Ammon's horn (tissue), 1 donor: ENCODE data around the gene WTIP.
"Not testable (repeated sequence)": the region's sequence is repeated elsewhere in the genome, so short reads cannot be mapped to it uniquely, and the experiment has no call there.

Experiments
- DNase-seq: peaks from one replicate; pipeline ENCODE4 v3.0.0-alpha.2; 2016; ENCODE audit warnings: low spot score

WTIP gene

GRCh38 chr19:34504273-34504808 lies 22.8 kb downstream of the WTIP start:
- no peak for DNase-seq

GRCh38 chr19:34504809-34505291 lies 23.3 kb downstream of the WTIP start:
- DNase-seq, result no peak

GRCh38 chr19:34505321-34506025 lies 23.9 kb downstream of the WTIP start:
- DNase-seq, result no peak

- DNase-seq, result no peak
These were observed 24.4 kb downstream of the WTIP start for GRCh38 chr19:34506026-34506370.

GRCh38 chr19:34507414-34508067 lies 26.0 kb downstream of the WTIP start:
- no peak for DNase-seq

GRCh38 chr19:34508540-34508939 lies 27.0 kb downstream of the WTIP start:
- no peak for DNase-seq

- DNase-seq, result not testable (repeated sequence)
These were observed 29.3 kb downstream of the WTIP start for GRCh38 chr19:34510904-34511303.

GRCh38 chr19:34512254-34512822 lies 30.8 kb downstream of the WTIP start:
- no peak for DNase-seq

- DNase-seq, result no peak
These were observed 32.2 kb downstream of the WTIP start for GRCh38 chr19:34513767-34514166.

- no peak for DNase-seq
These were observed 38.0 kb downstream of the WTIP start for GRCh38 chr19:34519602-34520001.

GRCh38 chr19:34523408-34523807 lies 41.9 kb downstream of the WTIP start:
- no peak for DNase-seq

GRCh38 chr19:34525001-34525400 lies 43.4 kb downstream of the WTIP start:
- no peak for DNase-seq

- DNase-seq, result no peak
These were observed 52.6 kb downstream of the WTIP start for GRCh38 chr19:34534206-34534605.

- no peak for DNase-seq
These were observed 57.8 kb downstream of the WTIP start for GRCh38 chr19:34539396-34539795.

GRCh38 chr19:34540811-34541557 lies 59.4 kb downstream of the WTIP start:
- no peak for DNase-seq

GRCh38 chr19:34549833-34550232 lies 68.3 kb downstream of the WTIP start:
- no peak for DNase-seq

GRCh38 chr19:34555447-34555846 lies 73.9 kb downstream of the WTIP start:
- no peak for DNase-seq

- DNase-seq, result no peak
These were observed 74.9 kb downstream of the WTIP start for GRCh38 chr19:34556488-34556887.

GRCh38 chr19:34559045-34559444 lies 77.5 kb downstream of the WTIP start:
- no peak for DNase-seq

GRCh38 chr19:34560229-34560628 lies 78.7 kb downstream of the WTIP start:
- DNase-seq, result no peak
